ENCODE results near the gene SRP54.

GRCh38 chr14:34951286-34951685 is 31.5 kb upstream of the SRP54 start:
- TF ChIP-seq CTCF (IDR thresholded peaks at IDR 0.05) (no peak), POLR2A (IDR thresholded peaks at IDR 0.05) (no peak), POLR2AphosphoS5 (IDR thresholded peaks at IDR 0.05) (no peak)
